ENCODE results near the gene CCDC85A.

DNA sequence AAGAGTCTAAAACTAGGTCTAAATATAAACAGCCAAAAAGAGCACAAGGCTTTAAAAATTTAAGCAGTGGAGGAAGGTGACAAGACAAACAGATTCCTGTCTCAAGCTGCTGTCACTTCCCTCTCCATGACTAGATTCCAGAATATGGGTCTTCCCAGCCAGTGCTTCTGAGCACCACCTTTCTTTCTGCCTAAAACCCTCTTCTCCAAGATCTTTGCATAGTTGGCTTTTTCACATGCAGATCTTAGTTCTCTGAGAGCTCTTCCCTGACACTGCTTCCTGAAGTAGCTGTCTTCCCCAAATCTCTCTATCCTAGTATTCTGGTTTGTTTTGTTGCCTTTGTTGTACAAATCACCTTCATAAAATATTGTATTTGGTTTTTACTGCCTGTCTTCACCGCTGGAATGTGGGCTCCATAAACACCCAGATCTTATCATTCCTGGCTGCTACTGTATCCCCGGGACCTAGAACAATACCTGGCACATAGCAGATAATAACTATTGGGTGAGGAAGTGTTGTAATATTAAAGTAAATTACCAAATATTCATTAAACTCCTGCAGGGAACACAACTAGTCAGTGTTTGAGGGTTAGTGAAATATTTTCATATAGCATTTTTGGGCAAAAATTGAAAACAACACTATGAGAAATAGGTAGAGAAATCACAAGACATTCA is 150.2 kb downstream of the CCDC85A start:
- TF ChIP-seq CTCF (conservative IDR thresholded peaks at IDR 0.05) (no peak), ZFX (IDR thresholded peaks at IDR 0.05) (no peak)

Data from C4-2B (cell line).